ENCODE measurements around the gene LIPG. TPM values are rescaled to one million over a fixed set of nuclear protein-coding genes. Genes with fewer than 3 reads are reported as not detected.

LIPG gene
- total and polyA plus RNA-seq, 9 of the 15 experiments (the other 6 are each of a cell fraction or from before 2014, with no cell fraction given): 0.76 to 1.8 (median 1.3) TPM

GRCh38 chr18:49648326-49648725 is 86.5 kb downstream of the LIPG start:
- H3K4me3 ChIP-seq: no peak overlapping the region
- H3K9me1 ChIP-seq (ENCODE audit: control insufficient read depth, insufficient read depth, low read length): no peaks in the 10 kb centered on the region
- WGBS (ENCODE audit: insufficient coverage, low coverage, missing lambda C conversion rate): 0% methylated on average over 4 of the region's 5 CpGs
- no peaks in the 10 kb centered on the region for H3K36me3 ChIP-seq (ENCODE audit: control insufficient read depth, insufficient read depth, low read length)
- H3K4me2 ChIP-seq (ENCODE audit: insufficient read depth, low read length): no peak overlapping the region
- FAIRE-seq (no peak), DNase-seq (ENCODE audit: extremely low read depth in 1 of 4, low spot score in 3 of 4) (no peak), ATAC-seq (no peak)
- H3K9ac ChIP-seq (ENCODE audit: insufficient read depth in 1 of 2, low read depth in 2 of 2, low read length in 2 of 2): no peak overlapping the region
- no TSS peak for BruUV-seq (replicated peaks)
- in situ Hi-C loops (cut with MboI) (no loop called here), intact Hi-C loops (cut with micrococcal nuclease) (no loop called here)
- no peaks in the 10 kb centered on the region for H3K9me3 ChIP-seq (replicated peaks; ENCODE audit: control insufficient read depth, insufficient read depth, low read depth, low read length)
- POLR2A ChIA-PET: interaction anchor here (2.0 kb wide), 1 partner anchor 9 kb away, joined by 5 read pairs; no protein-coding TSS in a partner anchor
- no peaks in the 10 kb centered on the region for H3K4me1 ChIP-seq (replicated peaks in 1 of 2; ENCODE audit: control insufficient read depth in 2 of 2, insufficient read depth in 2 of 2, low read length in 2 of 2)
- no peaks in the 10 kb centered on the region for H3K79me2 ChIP-seq (ENCODE audit: control insufficient read depth, insufficient read depth, low read length)
- H4K20me1 ChIP-seq (replicated peaks; ENCODE audit: control insufficient read depth, insufficient read depth, low read length): no peaks in the 10 kb centered on the region
- CTCF ChIA-PET (ENCODE audit: low intra/inter-chr PET ratio): no interaction called here
- H2AFZ ChIP-seq (ENCODE audit: low read depth, low read length): no peak overlapping the region
- H3K27me3 ChIP-seq (ENCODE audit: control insufficient read depth in 2 of 2, insufficient read depth in 2 of 2, low read length in 2 of 2): peaks cover 4 to 34% of the 10 kb centered on the region in 2 experiments; a peak in 3 of 5 replicates
- no peak overlapping the region for H3K27ac ChIP-seq (ENCODE audit: extremely low read depth, low read depth, low read length)
- TF ChIP-seq ZBTB33 (CRISPR knock-in tag; IDR thresholded peaks at IDR 0.05) (no peak), ZNF311 (CRISPR knock-in tag; IDR thresholded peaks at IDR 0.05) (no peak), ZNF830 (CRISPR knock-in tag; IDR thresholded peaks at IDR 0.05) (no peak), E2F6 (IDR thresholded peaks at IDR 0.05; ENCODE audit: borderline replicate concordance in 1 of 2, extremely low read depth in 1 of 2, insufficient read depth in 1 of 2, insufficient read length in 1 of 2, low read depth in 1 of 2, low read length in 1 of 2, poor library complexity in 1 of 2, severe bottlenecking in 1 of 2) (no peak), ZNF583 (CRISPR knock-in tag; IDR thresholded peaks at IDR 0.05) (no peak), TAL1 (IDR thresholded peaks at IDR 0.05) (no peak), ZFP91 (CRISPR knock-in tag; IDR thresholded peaks at IDR 0.05) (no peak), TAF7 (tag; IDR thresholded peaks at IDR 0.05) (no peak), NR2C1 (IDR thresholded peaks at IDR 0.05) (no peak), NR2C1 (tag; IDR thresholded peaks at IDR 0.05) (no peak), ZNF263 (CRISPR knock-in tag; IDR thresholded peaks at IDR 0.05; ENCODE audit: borderline replicate concordance) (no peak), TARDBP (IDR thresholded peaks at IDR 0.05) (no peak), ZNF354B (CRISPR knock-in tag; IDR thresholded peaks at IDR 0.05) (no peak), ID3 (CRISPR knock-in tag; IDR thresholded peaks at IDR 0.05) (no peak), ID3 (tag; IDR thresholded peaks at IDR 0.05) (no peak), FIP1L1 (IDR thresholded peaks at IDR 0.05; ENCODE audit: low read depth, low read length, poor library complexity, severe bottlenecking) (no peak)
- TF ChIP-seq, protein P1, sequence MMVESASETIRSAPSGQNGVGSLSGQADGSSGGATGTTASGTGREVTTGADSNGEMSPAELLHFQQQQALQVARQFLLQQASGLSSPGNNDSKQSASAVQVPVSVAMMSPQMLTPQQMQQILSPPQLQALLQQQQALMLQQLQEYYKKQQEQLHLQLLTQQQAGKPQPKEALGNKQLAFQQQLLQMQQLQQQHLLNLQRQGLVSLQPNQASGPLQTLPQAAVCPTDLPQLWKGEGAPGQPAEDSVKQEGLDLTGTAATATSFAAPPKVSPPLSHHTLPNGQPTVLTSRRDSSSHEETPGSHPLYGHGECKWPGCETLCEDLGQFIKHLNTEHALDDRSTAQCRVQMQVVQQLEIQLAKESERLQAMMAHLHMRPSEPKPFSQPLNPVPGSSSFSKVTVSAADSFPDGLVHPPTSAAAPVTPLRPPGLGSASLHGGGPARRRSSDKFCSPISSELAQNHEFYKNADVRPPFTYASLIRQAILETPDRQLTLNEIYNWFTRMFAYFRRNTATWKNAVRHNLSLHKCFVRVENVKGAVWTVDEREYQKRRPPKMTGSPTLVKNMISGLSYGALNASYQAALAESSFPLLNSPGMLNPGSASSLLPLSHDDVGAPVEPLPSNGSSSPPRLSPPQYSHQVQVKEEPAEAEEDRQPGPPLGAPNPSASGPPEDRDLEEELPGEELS (CRISPR knock-in tag; IDR thresholded peaks at IDR 0.05; ENCODE audit: borderline replicate concordance): no peak

Data from K562 (cell line).